BLaER1 treated with 17β-estradiol and CSF1 and Interleukin-3, amounts not matched to agents 10 nM and 100 nM (cell line): Measurements from ENCODE around the gene PTCSC3.
"Not testable (repeated sequence)": the region's sequence is repeated elsewhere in the genome, so short reads cannot be mapped to it uniquely, and the experiment has no call there.

Source experiments
- H3K27ac ChIP-seq, 11 experiments: shearing (Covaris generic); formaldehyde crosslinking; 2 replicates each; pipeline ENCODE4 v1.8.1; 2022
- H3K27me3 ChIP-seq, 11 experiments: shearing (Covaris generic); formaldehyde crosslinking; 2 replicates each; pipeline ENCODE4 v1.8.1; 2022
- H3K36me3 ChIP-seq, 11 experiments: shearing (Covaris generic); formaldehyde crosslinking; 2 replicates each; pipeline ENCODE4 v1.8.1; 2022
- H3K4me1 ChIP-seq, 10 experiments: shearing (Covaris generic); formaldehyde crosslinking; 2 replicates each; pipeline ENCODE4 v1.8.1; 2022
- H3K4me2 ChIP-seq, 11 experiments: shearing (Covaris generic); formaldehyde crosslinking; 2 replicates each; pipeline ENCODE4 v1.8.1; 2022
- H3K4me3 ChIP-seq, 10 experiments: shearing (Covaris generic); formaldehyde crosslinking; 2 replicates each; pipeline ENCODE4 v1.8.1; 2022
- H3K9ac ChIP-seq, 11 experiments: shearing (Covaris generic); formaldehyde crosslinking; 2 replicates each; pipeline ENCODE4 v1.8.1; 2022
- H3K9me3 ChIP-seq, 11 experiments: shearing (Covaris generic); formaldehyde crosslinking; replicated peaks in 1 of 11; 2 replicates each; pipeline ENCODE4 v1.8.1; 2022
- H4K20me1 ChIP-seq, 11 experiments: shearing (Covaris generic); formaldehyde crosslinking; 2 replicates each; pipeline ENCODE4 v1.8.1; 2022
- Cebpa-rat ChIP-seq, 11 experiments: shearing (Covaris generic); IDR thresholded peaks; 2 replicates each; pipeline ENCODE4 v1.8.1; 2022

Gene PTCSC3

DNA sequence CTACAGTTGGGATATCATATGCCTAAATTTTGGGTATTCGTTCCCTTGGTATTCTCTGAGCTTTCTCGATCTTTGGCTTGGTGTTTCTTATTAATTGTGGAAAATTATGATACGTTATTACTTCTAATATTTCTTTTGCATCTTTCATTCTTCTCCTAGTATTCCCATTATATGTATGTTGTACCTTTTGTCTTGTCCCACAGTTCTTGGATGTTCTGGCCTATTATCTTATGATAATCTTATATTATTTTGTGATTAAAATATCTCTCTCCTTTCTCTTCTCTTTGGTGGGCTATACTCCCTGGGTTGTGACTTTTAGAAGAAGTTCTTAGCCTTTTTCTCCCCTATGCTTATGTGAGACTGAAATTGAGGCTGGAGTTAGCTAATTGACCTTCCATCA is 25.2 kb downstream of the PTCSC3 start:
- Histone ChIP-seq H3K36me3 (no peaks in the 10 kb centered on the region), H4K20me1 (no peaks in the 10 kb centered on the region), H3K9me3 (peaks cover 0 to 11% (median 0%) of the 10 kb centered on the region in 11 experiments; a peak in 7 of 22 replicates), H3K4me3 (no peak overlapping the region), H3K4me2 (no peak overlapping the region), H3K27me3 (no peaks in the 10 kb centered on the region), H3K9ac (no peak overlapping the region), H3K4me1 (peaks cover 0 to 7% (median 1%) of the 10 kb centered on the region in 10 experiments; a peak in 7 of 20 replicates), H3K27ac (no peak overlapping the region)
- TF ChIP-seq Cebpa-rat (IDR thresholded peaks at IDR 0.05), result no peak

DNA sequence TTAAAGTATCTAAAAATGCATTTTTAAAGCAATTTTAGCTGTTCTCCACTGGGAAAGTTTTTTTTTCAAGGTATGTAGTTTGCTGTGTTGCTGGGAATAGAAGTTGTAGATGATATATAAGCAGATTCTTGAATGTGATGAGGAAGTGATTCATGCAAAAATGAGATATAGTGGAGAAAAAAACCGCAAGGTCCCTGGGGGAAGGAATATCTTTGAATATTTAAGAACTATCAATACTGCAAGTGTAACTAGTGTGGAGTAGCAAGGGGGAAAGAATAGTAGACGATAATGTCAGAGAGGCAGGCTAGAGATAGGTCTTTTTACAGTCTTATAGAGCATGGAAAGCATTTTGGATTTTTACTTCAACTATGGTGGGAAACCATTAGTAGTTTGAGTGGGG is 42.5 kb downstream of the PTCSC3 start:
- Histone ChIP-seq H3K27ac (no peak overlapping the region), H3K27me3 (no peaks in the 10 kb centered on the region)
- TF ChIP-seq Cebpa-rat (IDR thresholded peaks at IDR 0.05), result no peak

DNA sequence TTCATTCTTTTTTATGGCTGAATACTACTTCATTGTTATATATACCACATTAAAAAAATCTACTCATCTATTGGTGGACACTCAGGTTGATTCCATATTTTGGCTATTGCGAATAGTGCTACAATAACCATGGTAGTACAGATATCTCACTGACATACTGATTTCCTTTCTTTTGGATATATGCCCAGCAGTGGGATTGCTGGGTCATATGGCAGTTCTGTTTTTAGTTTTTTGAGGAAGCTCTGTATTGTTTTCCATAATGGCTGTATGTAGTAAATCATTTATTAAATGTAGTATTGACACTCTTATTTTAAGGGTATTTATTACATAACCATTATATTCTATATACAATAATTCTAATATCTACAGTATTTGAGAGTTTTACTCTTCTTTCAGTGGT is 43.7 kb downstream of the PTCSC3 start:
- no peak overlapping the region for H3K27ac ChIP-seq
- no peak overlapping the region for H3K4me3 ChIP-seq
- TF ChIP-seq Cebpa-rat (IDR thresholded peaks at IDR 0.05), result no peak
- H3K27me3 ChIP-seq, result no peaks in the 10 kb centered on the region
- no peak overlapping the region for H3K4me2 ChIP-seq
- H4K20me1 ChIP-seq, result no peaks in the 10 kb centered on the region
- no peaks in the 10 kb centered on the region for H3K36me3 ChIP-seq
- no peaks in the 10 kb centered on the region for H3K9me3 ChIP-seq
- no peak overlapping the region for H3K9ac ChIP-seq
- H3K4me1 ChIP-seq, result peaks cover 0 to 12% (median 0%) of the 10 kb centered on the region in 10 experiments; a peak in 6 of 20 replicates

More for the DNA sequence above, 42.5 kb downstream of the PTCSC3 start:
- Histone ChIP-seq H3K4me1 (peaks cover 0 to 12% (median 0%) of the 10 kb centered on the region in 10 experiments; a peak in 6 of 20 replicates), H3K9ac (no peak overlapping the region), H3K9me3 (no peaks in the 10 kb centered on the region), H3K4me2 (peak overlapping the region in 3 of 11 experiments; percentile 5 to 45 (median 10); a peak in 3 of 22 replicates), H3K4me3 (no peak overlapping the region), H4K20me1 (no peaks in the 10 kb centered on the region), H3K36me3 (no peaks in the 10 kb centered on the region)

DNA sequence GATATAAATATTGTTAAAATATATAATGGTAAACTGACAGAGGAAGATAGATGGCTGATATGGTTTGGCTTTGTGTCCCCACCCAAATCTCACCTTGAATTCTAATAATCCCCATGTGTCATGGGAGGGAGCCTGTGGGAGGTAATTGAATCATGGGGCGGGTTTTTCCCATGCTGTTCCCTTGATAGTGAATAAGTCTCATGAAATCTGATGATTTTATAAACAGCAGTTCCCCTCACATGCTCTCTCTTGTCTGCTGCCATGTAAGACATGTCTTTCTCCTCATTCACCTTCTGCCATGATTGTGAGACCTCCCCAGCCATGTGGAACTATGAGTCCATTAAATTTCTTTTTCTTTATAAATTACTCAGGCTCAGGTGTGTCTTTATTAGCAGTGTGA is 46.3 kb downstream of the PTCSC3 start:
- Histone ChIP-seq H3K27me3 (no peaks in the 10 kb centered on the region), H3K9me3 (no peaks in the 10 kb centered on the region), H3K4me3 (no peak overlapping the region)

DNA sequence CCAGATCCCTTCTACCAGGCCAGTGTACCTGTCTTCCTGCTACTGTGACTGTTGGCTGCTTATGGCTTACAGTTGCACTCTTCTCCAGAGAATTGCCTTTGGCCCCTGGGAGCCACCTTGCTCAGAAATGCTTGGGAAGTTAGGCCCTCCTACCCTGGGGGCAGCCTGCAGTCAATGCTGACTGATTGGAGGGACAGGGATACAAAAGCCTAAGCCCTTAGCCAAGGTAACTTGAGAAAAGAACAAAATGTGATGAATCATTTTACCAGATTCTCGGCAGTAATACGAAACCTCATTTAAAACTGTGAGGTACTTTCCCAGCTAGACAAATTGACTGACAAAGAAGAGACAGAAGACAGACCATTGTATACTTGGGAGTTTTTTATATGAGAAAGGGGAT is 47.3 kb downstream of the PTCSC3 start:
- Histone ChIP-seq H4K20me1 (no peaks in the 10 kb centered on the region), H3K4me2 (no peak overlapping the region), H3K27ac (no peak overlapping the region), H3K27me3 (no peaks in the 10 kb centered on the region), H3K4me1 (peaks cover 0 to 9% (median 0%) of the 10 kb centered on the region in 10 experiments; a peak in 6 of 20 replicates), H3K9ac (no peak overlapping the region), H3K4me3 (no peak overlapping the region), H3K9me3 (peaks cover 0 to 4% (median 0%) of the 10 kb centered on the region in 11 experiments; a peak in 1 of 22 replicates), H3K36me3 (no peaks in the 10 kb centered on the region)
- no peak for TF ChIP-seq Cebpa-rat (IDR thresholded peaks at IDR 0.05)

More for the DNA sequence above, 46.3 kb downstream of the PTCSC3 start:
- H3K27ac ChIP-seq, result no peak overlapping the region
- no peaks in the 10 kb centered on the region for H4K20me1 ChIP-seq
- H3K4me2 ChIP-seq, result no peak overlapping the region
- H3K36me3 ChIP-seq, result no peaks in the 10 kb centered on the region
- no peak overlapping the region for H3K9ac ChIP-seq
- H3K4me1 ChIP-seq, result peaks cover 0 to 12% (median 0%) of the 10 kb centered on the region in 10 experiments; a peak in 6 of 20 replicates
- no peak for TF ChIP-seq Cebpa-rat (IDR thresholded peaks at IDR 0.05)

DNA sequence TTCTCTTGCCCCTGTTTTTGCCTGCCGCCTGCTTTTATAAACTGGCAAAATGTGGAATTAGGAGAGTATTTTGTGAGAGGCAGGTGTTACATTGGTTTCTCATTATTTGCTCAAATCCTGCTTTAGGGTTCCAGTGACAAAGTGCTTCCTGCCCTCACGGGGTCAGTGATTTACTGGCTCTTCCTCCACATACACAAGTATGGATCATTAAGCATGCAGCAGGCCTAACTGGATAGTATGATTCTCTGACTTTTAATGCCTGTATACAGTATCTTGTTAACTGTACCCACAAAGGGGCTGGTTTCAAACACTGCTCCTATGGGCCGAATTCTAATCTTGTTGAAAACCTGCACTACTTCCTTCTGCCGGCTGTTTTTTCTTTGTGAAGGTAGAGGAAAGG is 63.2 kb downstream of the PTCSC3 start:
- Histone ChIP-seq H3K36me3 (no peaks in the 10 kb centered on the region), H3K4me2 (no peak overlapping the region), H3K27ac (no peak overlapping the region), H4K20me1 (no peaks in the 10 kb centered on the region), H3K4me3 (no peak overlapping the region), H3K4me1 (no peaks in the 10 kb centered on the region), H3K9me3 (no peaks in the 10 kb centered on the region), H3K9ac (no peak overlapping the region), H3K27me3 (no peaks in the 10 kb centered on the region)
- TF ChIP-seq Cebpa-rat (IDR thresholded peaks at IDR 0.05), result no peak

DNA sequence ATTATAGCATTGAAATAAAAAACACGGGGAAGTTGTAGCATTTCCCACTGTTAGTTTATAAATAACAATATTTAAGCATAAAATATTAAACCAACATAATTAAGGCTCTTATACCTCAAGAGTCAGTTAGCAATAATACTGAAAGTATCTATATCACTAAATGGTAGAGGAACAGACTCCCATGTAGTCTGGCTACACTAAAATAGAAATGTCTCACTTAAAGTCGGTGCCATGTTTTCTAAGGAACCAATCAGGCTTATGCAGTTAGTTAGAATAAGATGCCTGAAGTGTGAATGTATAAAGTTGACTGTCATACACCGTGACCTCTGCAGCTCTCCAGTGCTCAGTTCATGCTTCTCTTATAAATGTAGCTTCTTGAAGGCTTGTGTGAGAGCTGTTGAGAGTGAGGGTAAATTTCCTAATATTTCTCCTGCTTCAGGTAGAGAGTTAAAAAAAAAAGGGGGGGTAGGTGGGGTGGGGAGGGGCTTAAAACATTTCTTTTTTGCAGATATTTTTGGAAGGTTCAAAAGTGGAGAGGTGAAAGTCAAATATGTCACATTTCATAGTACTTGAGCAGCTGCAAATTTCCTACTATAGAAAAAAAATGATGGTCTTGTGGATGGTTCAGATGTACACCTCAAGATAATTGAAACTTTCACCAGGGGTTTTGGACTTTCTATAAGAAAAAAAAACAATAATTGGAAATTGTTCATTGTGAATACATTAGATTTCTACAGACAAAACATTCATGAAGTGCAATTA is 64.5 kb downstream of the PTCSC3 start:
- H3K4me3 ChIP-seq, result no peak overlapping the region
- no peaks in the 10 kb centered on the region for H3K4me1 ChIP-seq
- no peak overlapping the region for H3K9ac ChIP-seq
- no peak for TF ChIP-seq Cebpa-rat (IDR thresholded peaks at IDR 0.05)
- no peaks in the 10 kb centered on the region for H3K36me3 ChIP-seq
- H3K9me3 ChIP-seq, result no peaks in the 10 kb centered on the region
- H3K27ac ChIP-seq, result no peak overlapping the region
- no peaks in the 10 kb centered on the region for H3K27me3 ChIP-seq
- H3K4me2 ChIP-seq, result no peak overlapping the region
- no peaks in the 10 kb centered on the region for H4K20me1 ChIP-seq

DNA sequence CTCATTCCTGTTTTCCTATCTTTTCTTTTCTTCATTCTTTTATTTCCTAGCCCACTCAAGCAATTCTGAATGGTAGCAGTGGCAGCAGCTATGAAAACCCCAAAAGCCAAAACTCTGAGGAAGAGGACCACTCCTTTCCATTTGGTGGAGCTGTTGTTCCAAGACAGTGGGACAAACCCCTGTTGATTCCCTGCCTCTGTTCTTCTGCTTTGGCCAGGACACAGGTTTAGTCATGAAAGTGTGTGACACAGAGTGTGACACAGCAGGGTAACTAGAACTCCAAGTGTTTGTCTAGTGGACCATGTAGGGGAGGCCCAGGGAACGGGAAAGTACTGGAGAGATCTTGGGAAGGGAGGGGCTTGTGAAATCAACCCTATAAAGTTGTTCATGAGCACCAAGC is 71.1 kb downstream of the PTCSC3 start:
- Histone ChIP-seq H3K9me3 (no peaks in the 10 kb centered on the region), H4K20me1 (no peaks in the 10 kb centered on the region), H3K27me3 (no peaks in the 10 kb centered on the region), H3K4me3 (no peak overlapping the region), H3K27ac (no peak overlapping the region), H3K4me2 (no peak overlapping the region), H3K9ac (no peak overlapping the region), H3K4me1 (no peaks in the 10 kb centered on the region), H3K36me3 (no peaks in the 10 kb centered on the region)
- no peak for TF ChIP-seq Cebpa-rat (IDR thresholded peaks at IDR 0.05)

DNA sequence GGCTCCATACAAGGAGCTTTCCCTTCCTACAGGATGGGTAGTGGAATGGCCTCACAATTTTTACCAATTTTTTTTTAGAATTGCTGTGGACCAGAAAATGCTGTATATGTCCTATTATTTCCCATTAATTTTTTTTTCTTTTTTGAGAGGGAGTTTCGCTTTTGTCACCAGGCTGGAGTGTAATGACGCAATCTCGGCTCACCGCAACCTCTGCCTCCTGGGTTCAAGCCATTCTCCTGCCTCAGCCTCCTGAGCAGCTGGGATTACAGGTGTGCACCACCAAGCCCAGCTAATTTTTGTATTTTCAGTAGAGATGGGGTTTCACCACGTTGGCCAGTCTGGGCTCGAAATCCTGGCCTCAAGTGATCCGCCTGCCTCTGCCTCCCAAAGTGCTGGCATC is 72.3 kb downstream of the PTCSC3 start:
- not testable (repeated sequence) for H3K4me2 ChIP-seq, H3K27me3 ChIP-seq, H3K9me3 ChIP-seq, H4K20me1 ChIP-seq, H3K4me1 ChIP-seq, H3K36me3 ChIP-seq, H3K27ac ChIP-seq, H3K4me3 ChIP-seq, H3K9ac ChIP-seq

DNA sequence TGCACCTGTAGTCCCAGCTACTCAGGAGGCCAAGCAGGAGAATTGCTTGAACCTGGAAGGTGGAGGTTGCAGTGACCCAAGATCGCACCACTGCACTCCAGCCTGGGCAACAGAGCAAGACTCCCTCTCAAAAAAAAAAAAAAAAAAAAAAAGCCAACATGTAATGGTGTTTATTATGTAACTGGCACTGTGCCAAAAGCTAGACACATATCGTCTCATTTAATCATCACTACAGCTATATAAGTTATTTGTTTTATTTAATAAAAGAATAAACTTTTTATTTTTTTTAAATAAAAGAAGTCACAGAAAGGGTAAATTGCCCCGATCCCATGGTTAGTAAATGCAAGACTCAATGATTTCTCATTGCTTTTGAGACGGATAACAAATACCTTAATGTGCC is 76.9 kb downstream of the PTCSC3 start:
- Histone ChIP-seq H3K4me1 (no peaks in the 10 kb centered on the region), H3K4me3 (no peak overlapping the region), H3K4me2 (no peak overlapping the region), H3K9ac (no peak overlapping the region), H3K27me3 (no peaks in the 10 kb centered on the region), H3K9me3 (no peaks in the 10 kb centered on the region), H3K27ac (no peak overlapping the region), H3K36me3 (no peaks in the 10 kb centered on the region), H4K20me1 (no peaks in the 10 kb centered on the region)
- TF ChIP-seq Cebpa-rat (IDR thresholded peaks at IDR 0.05), result no peak
